ENCODE results near the gene STMP1. TPM values are rescaled to one million over a fixed set of nuclear protein-coding genes. Genes with fewer than 3 reads are reported as not detected.

The STMP1 gene
- total RNA-seq, 1 experiment from 2014 or later, result 25.6 TPM

DNA sequence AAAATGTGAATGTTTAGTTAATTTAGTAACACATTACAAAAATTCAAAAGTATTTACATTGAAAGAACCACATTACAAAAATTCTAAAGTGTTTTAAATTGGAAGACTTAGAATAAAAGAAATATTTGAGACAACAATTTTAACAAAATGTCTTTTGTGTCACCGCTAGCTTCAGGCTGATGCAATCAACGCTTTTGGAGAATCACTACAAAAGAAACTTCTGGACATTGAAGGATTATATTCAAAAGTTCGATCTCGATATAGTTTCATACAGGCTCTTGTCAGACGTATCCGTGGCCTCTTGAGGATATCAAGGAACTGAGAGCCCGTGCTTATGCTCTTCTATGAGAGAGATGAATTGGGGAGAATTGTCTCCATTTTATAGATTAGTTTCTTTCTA is 14.1 kb upstream of the STMP1 start:
- Mint-ChIP-seq H3K4me1 (ENCODE audit: low read depth, unreplicated experiment) (no peaks in the 10 kb centered on the region), H3K27ac (ENCODE audit: unreplicated experiment) (no peak overlapping the region), H3K36me3 (ENCODE audit: insufficient read depth, unreplicated experiment) (no peaks in the 10 kb centered on the region), H3K27me3 (ENCODE audit: unreplicated experiment) (no peaks in the 10 kb centered on the region), H3K4me3 (ENCODE audit: low read depth, unreplicated experiment) (no peak overlapping the region), H3K9me3 (ENCODE audit: low read depth, unreplicated experiment) (no peaks in the 10 kb centered on the region)
- BruUV-seq (replicated peaks), result no TSS peak
- intact Hi-C loops (cut with micrococcal nuclease; ENCODE audit: unreplicated experiment), result no loop called here
- no peak for DNase-seq
- TF ChIP-seq, protein P1, sequence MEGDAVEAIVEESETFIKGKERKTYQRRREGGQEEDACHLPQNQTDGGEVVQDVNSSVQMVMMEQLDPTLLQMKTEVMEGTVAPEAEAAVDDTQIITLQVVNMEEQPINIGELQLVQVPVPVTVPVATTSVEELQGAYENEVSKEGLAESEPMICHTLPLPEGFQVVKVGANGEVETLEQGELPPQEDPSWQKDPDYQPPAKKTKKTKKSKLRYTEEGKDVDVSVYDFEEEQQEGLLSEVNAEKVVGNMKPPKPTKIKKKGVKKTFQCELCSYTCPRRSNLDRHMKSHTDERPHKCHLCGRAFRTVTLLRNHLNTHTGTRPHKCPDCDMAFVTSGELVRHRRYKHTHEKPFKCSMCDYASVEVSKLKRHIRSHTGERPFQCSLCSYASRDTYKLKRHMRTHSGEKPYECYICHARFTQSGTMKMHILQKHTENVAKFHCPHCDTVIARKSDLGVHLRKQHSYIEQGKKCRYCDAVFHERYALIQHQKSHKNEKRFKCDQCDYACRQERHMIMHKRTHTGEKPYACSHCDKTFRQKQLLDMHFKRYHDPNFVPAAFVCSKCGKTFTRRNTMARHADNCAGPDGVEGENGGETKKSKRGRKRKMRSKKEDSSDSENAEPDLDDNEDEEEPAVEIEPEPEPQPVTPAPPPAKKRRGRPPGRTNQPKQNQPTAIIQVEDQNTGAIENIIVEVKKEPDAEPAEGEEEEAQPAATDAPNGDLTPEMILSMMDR (IDR thresholded peaks at IDR 0.05; ENCODE audit: unreplicated experiment), result no peak
- CTCF ChIA-PET, result no interaction called here

DNA sequence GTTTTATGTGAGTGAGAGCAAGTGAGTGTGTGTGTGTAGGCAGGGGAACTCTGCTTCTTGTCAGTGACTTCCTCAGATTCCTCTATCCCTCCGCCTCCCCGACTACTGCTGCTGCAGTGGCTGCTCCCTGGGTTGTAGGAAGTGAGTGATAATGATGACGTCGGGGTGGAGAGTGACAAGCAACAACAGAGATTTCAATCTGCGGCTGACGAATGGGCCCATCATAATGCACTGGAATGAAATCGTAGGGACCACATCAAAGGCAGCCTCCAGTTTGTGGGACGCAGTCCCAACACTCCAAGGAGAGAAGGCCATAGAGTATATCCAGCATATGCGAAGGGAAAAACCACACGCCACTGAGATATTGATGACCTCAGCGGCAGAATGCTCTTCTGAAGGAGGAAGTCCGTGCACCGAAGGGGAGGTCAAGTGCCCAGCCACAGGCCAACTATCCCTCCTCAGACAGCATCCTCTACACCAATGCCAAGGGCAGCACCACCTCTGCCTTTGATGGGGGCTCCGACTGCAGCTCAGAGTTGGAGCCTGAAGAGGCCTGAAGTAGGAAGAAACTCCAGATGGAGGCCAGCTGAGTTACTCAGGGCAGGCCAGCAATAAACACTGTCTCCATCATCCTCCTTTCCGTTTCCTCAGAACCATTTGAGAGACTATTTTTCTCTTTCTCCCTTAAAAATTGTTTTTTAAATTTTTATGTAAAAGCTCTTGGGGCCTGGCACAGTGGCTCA is 11.3 kb upstream of the STMP1 start:
- Mint-ChIP-seq H3K9me3 (ENCODE audit: low read depth, unreplicated experiment) (no peaks in the 10 kb centered on the region), H3K4me3 (ENCODE audit: low read depth, unreplicated experiment) (no peak overlapping the region), H3K4me1 (ENCODE audit: low read depth, unreplicated experiment) (no peaks in the 10 kb centered on the region), H3K27me3 (ENCODE audit: unreplicated experiment) (no peaks in the 10 kb centered on the region), H3K27ac (ENCODE audit: unreplicated experiment) (no peak overlapping the region), H3K36me3 (ENCODE audit: insufficient read depth, unreplicated experiment) (no peaks in the 10 kb centered on the region)
- no peak for DNase-seq
- intact Hi-C loops (cut with micrococcal nuclease; ENCODE audit: unreplicated experiment), result no loop called here
- CTCF ChIA-PET, result no interaction called here
- TF ChIP-seq, protein P1 (IDR thresholded peaks at IDR 0.05; ENCODE audit: unreplicated experiment), result no peak
- no TSS peak for BruUV-seq (replicated peaks)

DNA sequence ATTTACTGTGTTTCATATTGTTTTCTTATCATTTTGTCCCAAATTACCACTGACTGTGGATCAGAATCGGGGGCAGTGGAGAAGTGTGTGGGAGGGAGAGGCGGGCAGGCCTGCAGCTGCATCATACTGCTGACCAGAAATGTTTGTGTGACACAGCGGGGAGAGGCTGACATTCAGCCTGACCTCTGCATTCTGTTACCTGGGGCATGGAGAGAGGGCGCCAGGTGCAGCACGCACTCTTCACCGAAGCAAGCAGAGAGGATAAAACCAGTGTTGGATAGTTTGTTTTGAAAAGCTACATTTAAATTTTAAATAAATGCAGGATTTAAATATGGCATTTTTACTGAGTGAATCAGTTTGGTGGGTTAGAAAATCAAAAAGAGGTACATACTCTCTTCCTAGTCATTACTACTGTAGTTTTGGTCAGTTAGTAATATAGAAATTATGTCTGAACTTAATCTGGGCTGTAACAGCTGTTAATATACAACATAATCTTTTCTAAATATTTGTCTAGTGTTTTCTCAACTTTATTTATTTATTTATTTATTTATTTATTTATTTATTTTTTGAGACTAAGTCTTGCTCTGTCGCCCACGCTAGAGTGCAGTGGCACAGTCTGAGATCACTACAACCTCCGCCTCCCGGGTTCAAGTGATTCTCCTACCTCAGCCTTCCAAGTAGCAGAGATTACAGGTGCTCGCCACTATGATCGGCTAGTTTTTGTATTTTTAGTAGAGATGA is 8.8 kb upstream of the STMP1 start:
- H3K4me3 Mint-ChIP-seq (ENCODE audit: low read depth, unreplicated experiment), result no peak overlapping the region
- BruUV-seq (replicated peaks), result no TSS peak
- H3K9me3 Mint-ChIP-seq (ENCODE audit: low read depth, unreplicated experiment), result no peaks in the 10 kb centered on the region
- CTCF ChIA-PET, result no interaction called here
- no peaks in the 10 kb centered on the region for H3K27me3 Mint-ChIP-seq (ENCODE audit: unreplicated experiment)
- DNase-seq, result no peak
- TF ChIP-seq, protein P1 (IDR thresholded peaks at IDR 0.05; ENCODE audit: unreplicated experiment), result no peak
- intact Hi-C loops (cut with micrococcal nuclease; ENCODE audit: unreplicated experiment), result no loop called here
- no peaks in the 10 kb centered on the region for H3K4me1 Mint-ChIP-seq (ENCODE audit: low read depth, unreplicated experiment)
- H3K36me3 Mint-ChIP-seq (ENCODE audit: insufficient read depth, unreplicated experiment), result no peaks in the 10 kb centered on the region
- H3K27ac Mint-ChIP-seq (ENCODE audit: unreplicated experiment), result no peak overlapping the region

DNA sequence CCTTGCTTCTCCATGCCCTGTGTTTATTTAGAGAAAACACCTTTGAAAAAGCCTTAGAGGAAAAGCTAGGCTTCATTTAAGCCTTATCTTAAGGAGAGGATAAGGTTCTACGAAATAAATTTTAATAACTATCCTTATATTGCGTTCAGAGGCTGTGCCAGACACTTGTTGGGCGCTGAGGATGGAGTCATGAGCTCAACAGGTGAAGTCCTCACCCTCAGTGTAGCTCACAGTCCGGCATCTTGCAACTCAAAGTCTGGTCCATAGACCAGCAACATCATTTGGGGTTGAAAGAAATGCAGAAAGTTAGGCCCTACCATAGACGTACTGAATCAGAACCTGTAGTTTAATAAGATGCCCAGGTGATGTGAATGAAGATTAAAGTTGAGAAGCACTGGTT is 3.8 kb upstream of the STMP1 start:
- Mint-ChIP-seq H3K9me3 (ENCODE audit: low read depth, unreplicated experiment) (no peaks in the 10 kb centered on the region), H3K27ac (ENCODE audit: unreplicated experiment) (no peak overlapping the region), H3K4me3 (ENCODE audit: low read depth, unreplicated experiment) (no peak overlapping the region), H3K36me3 (ENCODE audit: insufficient read depth, unreplicated experiment) (peaks cover 16% of the 10 kb centered on the region), H3K4me1 (ENCODE audit: low read depth, unreplicated experiment) (peaks cover 13% of the 10 kb centered on the region), H3K27me3 (ENCODE audit: unreplicated experiment) (no peaks in the 10 kb centered on the region)
- CTCF ChIA-PET, result interaction anchor here (0.7 kb wide), 2 partner anchors 17 to 711 kb away, joined by 5 to 6 read pairs; no protein-coding TSS in a partner anchor
- intact Hi-C loops (cut with micrococcal nuclease; ENCODE audit: unreplicated experiment), result no loop called here
- no TSS peak for BruUV-seq (replicated peaks)
- DNase-seq, result no peak
- TF ChIP-seq, protein P1 (IDR thresholded peaks at IDR 0.05; ENCODE audit: unreplicated experiment), result no peak
